ENCODE results near the gene NSMCE4A. TPM values are rescaled to one million over a fixed set of nuclear protein-coding genes. Genes with fewer than 3 reads are reported as not detected.
"Not testable (repeated sequence)": the region's sequence is repeated elsewhere in the genome, so short reads cannot be mapped to it uniquely, and the experiment has no call there.

NSMCE4A gene
- total and polyA plus RNA-seq, 2 of the 4 experiments (the other 2 are of a cell fraction) = 13.4 to 33.2 TPM

- H3K79me1 ChIP-seq (ENCODE audit: low read depth in 1 of 2, low read length in 2 of 2); H2AK9ac ChIP-seq (replicated peaks; ENCODE audit: low read depth, low read length, poor library complexity); H3K14ac ChIP-seq (replicated peaks; ENCODE audit: low read depth, low read length); H3K9me1 ChIP-seq (ENCODE audit: insufficient read depth, low read length); H3K56ac ChIP-seq (ENCODE audit: extremely low read depth, insufficient read depth, low read length); H2BK15ac ChIP-seq (ENCODE audit: low read depth, low read length); H2AFZ ChIP-seq (replicated peaks; ENCODE audit: low read length, poor library complexity); H3K4me3 ChIP-seq (ENCODE audit: insufficient read depth, low read depth, low read length); H3K9me3 ChIP-seq (ENCODE audit: control insufficient read depth, insufficient read depth, low read length); ATAC-seq (ENCODE audit: low read depth); H3K36me3 ChIP-seq (ENCODE audit: control insufficient read depth, insufficient read depth, low read length); CTCF ChIA-PET; H3K4ac ChIP-seq (ENCODE audit: low read depth, low read length); dilution Hi-C loops (cut with HindIII; ENCODE audit: low sequenced_read_pairs, unreplicated experiment); H3K4me1 ChIP-seq (ENCODE audit: control insufficient read depth, insufficient read depth, low read length); H2AK5ac ChIP-seq (ENCODE audit: low read depth, low read length); H4K91ac ChIP-seq (ENCODE audit: insufficient read depth, low read depth, low read length); H3K4me2 ChIP-seq (ENCODE audit: low read depth, low read length); H3K27ac ChIP-seq (ENCODE audit: insufficient read depth, low read length); H2BK20ac ChIP-seq (ENCODE audit: low read depth, low read length); H4K20me1 ChIP-seq (ENCODE audit: insufficient read depth, low read length); H4K5ac ChIP-seq (ENCODE audit: low read depth, low read length); DNase-seq; POLR2A ChIA-PET (ENCODE audit: unreplicated experiment); BruUV-seq (replicated peaks); in situ Hi-C loops (cut with MboI; ENCODE audit: low sequenced_read_pairs); H4K8ac ChIP-seq (ENCODE audit: low read depth in 2 of 2, low read length in 2 of 2); H3K18ac ChIP-seq (ENCODE audit: low read depth, low read length); intact Hi-C loops (cut with micrococcal nuclease); H3K9ac ChIP-seq (ENCODE audit: low read depth, low read length); H2BK120ac ChIP-seq (ENCODE audit: low read depth, low read length); H3K23ac ChIP-seq (ENCODE audit: low read depth, low read length); H2BK5ac ChIP-seq (ENCODE audit: low read depth, low read length, poor library complexity, severe bottlenecking): not testable (repeated sequence)
- H3K27me3 ChIP-seq (ENCODE audit: control insufficient read depth, insufficient read depth, low read length) = peaks cover 11% of the 10 kb centered on the region
- no CpG with 5 or more reads among the region's 4 CpGs for WGBS, 2 experiments (ENCODE audit: extremely low coverage in 2 of 2, insufficient read length in 1 of 2)
These were observed 16.7 kb upstream of the NSMCE4A start for GRCh38 chr10:121991727-121992126.

Data from IMR-90 (cell line).